Vagina (tissue), 2 donors: ENCODE results near the gene CMSS1. TPM values are rescaled to one million over a fixed set of nuclear protein-coding genes. Genes with fewer than 3 reads are reported as not detected.
A peak's percentile ranks its signal among the peaks of the same experiment; 100 is the strongest.

Source experiments
- DNase-seq, 2 donors: peaks; one replicate each; pipeline ENCODE4 v3.0.0-alpha.2; 2017; ENCODE audit errors: extremely low spot score in 2 of 2
- H3K27ac ChIP-seq: fragments of 200-600 bp; sonication (generic); one replicate; pipeline ENCODE4 v1.5.1; 2019
- H3K27me3 ChIP-seq: fragments of 200-600 bp; sonication (generic); one replicate; pipeline ENCODE4 v1.5.1; 2019
- H3K36me3 ChIP-seq, 2 donors: fragments of 200-600 bp; sonication (generic); one replicate each; pipeline ENCODE4 v1.5.1; 2017 to 2019
- H3K4me1 ChIP-seq: fragments of 200-600 bp; sonication (generic); one replicate; pipeline ENCODE4 v1.5.1; 2019
- H3K4me3 ChIP-seq, 2 donors: fragments of 200-600 bp; sonication (generic); 1 replicate in 1 of 2; 2 replicates in 1 of 2; pipeline ENCODE4 v1.5.1; 2016 to 2019
- H3K9me3 ChIP-seq: fragments of 200-600 bp; sonication (generic); one replicate; pipeline ENCODE4 v1.5.1; 2019
- CTCF ChIP-seq, 3 experiments: fragments of 450-650 bp in 2 of 3; fragments of 200-600 bp in 1 of 3; sonication (generic) in 1 of 3; IDR thresholded peaks; one replicate each; pipeline ENCODE4 v1.5.1; 2017 to 2019; ENCODE audit warnings: antibody characterized with exemption in 3 of 3, mild to moderate bottlenecking in 2 of 3, moderate library complexity in 2 of 3
- POLR2A ChIP-seq, 2 donors: fragments of 450-650 bp; IDR thresholded peaks; one replicate each; pipeline ENCODE4 v1.6.1; 2017; ENCODE audit warnings: antibody characterized with exemption in 2 of 2, mild to moderate bottlenecking in 2 of 2, moderate library complexity in 2 of 2
- POLR2AphosphoS5 ChIP-seq, 2 donors: sonication (generic); formaldehyde crosslinking; IDR thresholded peaks; one replicate each; pipeline ENCODE4 v1.9.0; 2017; ENCODE audit warnings: antibody characterized with exemption in 2 of 2, mild to moderate bottlenecking in 2 of 2, low read depth in 1 of 2; ENCODE audit not compliant: insufficient read depth in 1 of 2
- intact Hi-C: fragments of 100-400 bp; cut with DNase I; formaldehyde crosslinking; loops from one replicate; pipeline ENCODE4 v1.15.1; 2023
- total RNA-seq: library from RNA; depleted of rRNA; stranded (reverse); fragments of >200 nt; gene quantifications from one replicate; pipeline ENCODE4 v1.2.3, GENCODE V29; 2016

The CMSS1 gene
- total RNA-seq, 1 donor from 2014 or later: 21.4 TPM

- intact Hi-C loops: loop anchor here (10.0 kb wide), 2 partner anchors 66 to 104 kb away; no protein-coding TSS in a partner anchor
- TF ChIP-seq CTCF (IDR thresholded peaks at IDR 0.05) (no peak), POLR2A (IDR thresholded peaks at IDR 0.05) (no peak), POLR2AphosphoS5 (IDR thresholded peaks at IDR 0.05; ENCODE audit: insufficient read depth in 1 of 2, low read depth in 1 of 2) (no peak)
- DNase-seq: no peak
Measured at GRCh38 chr3:99940350-99940749, 122.7 kb downstream of the CMSS1 start.

GRCh38 chr3:99941211-99941610, 123.5 kb downstream of the CMSS1 start:
- no peak overlapping the region for H3K4me3 ChIP-seq
- TF ChIP-seq POLR2AphosphoS5 (IDR thresholded peaks at IDR 0.05; ENCODE audit: insufficient read depth in 1 of 2, low read depth in 1 of 2): no peak
- no peak for TF ChIP-seq CTCF (IDR thresholded peaks at IDR 0.05)
- TF ChIP-seq POLR2A (IDR thresholded peaks at IDR 0.05): no peak
- peaks cover 51% of the 10 kb centered on the region for H3K4me1 ChIP-seq
- H3K9me3 ChIP-seq: no peaks in the 10 kb centered on the region
- no peak overlapping the region for H3K27ac ChIP-seq
- no peak for DNase-seq
- no peaks in the 10 kb centered on the region for H3K27me3 ChIP-seq
- intact Hi-C loops: loop anchor here (10.0 kb wide), 2 partner anchors 66 to 104 kb away; no protein-coding TSS in a partner anchor
- H3K36me3 ChIP-seq: no peaks in the 10 kb centered on the region

More at GRCh38 chr3:99940350-99940749, 122.7 kb downstream of the CMSS1 start:
- H3K27me3 ChIP-seq: no peaks in the 10 kb centered on the region
- H3K9me3 ChIP-seq: no peaks in the 10 kb centered on the region
- H3K27ac ChIP-seq: peak overlapping the region; percentile 31
- peaks cover 50% of the 10 kb centered on the region for H3K4me1 ChIP-seq
- H3K36me3 ChIP-seq: no peaks in the 10 kb centered on the region
- H3K4me3 ChIP-seq: no peak overlapping the region

GRCh38 chr3:99943931-99944761, 126.5 kb downstream of the CMSS1 start:
- no peak for DNase-seq
- Histone ChIP-seq H3K27ac (no peak overlapping the region), H3K27me3 (no peaks in the 10 kb centered on the region), H3K9me3 (no peaks in the 10 kb centered on the region), H3K36me3 (no peaks in the 10 kb centered on the region), H3K4me3 (no peak overlapping the region), H3K4me1 (peaks cover 32% of the 10 kb centered on the region)
- intact Hi-C loops: loop anchor here (10.0 kb wide), 2 partner anchors 69 to 101 kb away; no protein-coding TSS in a partner anchor
- TF ChIP-seq CTCF (IDR thresholded peaks at IDR 0.05): no peak
- no peak for TF ChIP-seq POLR2AphosphoS5 (IDR thresholded peaks at IDR 0.05; ENCODE audit: insufficient read depth in 1 of 2, low read depth in 1 of 2)
- no peak for TF ChIP-seq POLR2A (IDR thresholded peaks at IDR 0.05)

GRCh38 chr3:99945328-99945995, 127.8 kb downstream of the CMSS1 start:
- peaks cover 23% of the 10 kb centered on the region for H3K4me1 ChIP-seq
- H3K27ac ChIP-seq: no peak overlapping the region
- no peaks in the 10 kb centered on the region for H3K9me3 ChIP-seq
- no peaks in the 10 kb centered on the region for H3K36me3 ChIP-seq
- intact Hi-C loops: loop anchor here (10.0 kb wide), 2 partner anchors 71 to 99 kb away; no protein-coding TSS in a partner anchor
- TF ChIP-seq CTCF (IDR thresholded peaks at IDR 0.05) (no peak), POLR2AphosphoS5 (IDR thresholded peaks at IDR 0.05; ENCODE audit: insufficient read depth in 1 of 2, low read depth in 1 of 2) (no peak), POLR2A (IDR thresholded peaks at IDR 0.05) (no peak)
- no peak for DNase-seq
- no peak overlapping the region for H3K4me3 ChIP-seq
- H3K27me3 ChIP-seq: no peaks in the 10 kb centered on the region
